IMR-90 (cell line): ENCODE measurements around the gene SH3BP2. TPM values are rescaled to one million over a fixed set of nuclear protein-coding genes. Genes with fewer than 3 reads are reported as not detected.

ENCODE experiments used
- ATAC-seq: fragments of 200-7000 bp; cut with Tn5 transposase; 2 replicates; pipeline ENCODE4 v1.9.1; 2020; ENCODE audit warnings: low read depth, mild to moderate bottlenecking, moderate library complexity
- BruUV-seq: library from RNA; stranded (reverse); fragments of 400-500 nt; replicated peaks from 2 replicates; lab custom pipeline; 2021; lab: Mats Ljungman, UMichigan
- CTCF ChIA-PET: fragments of 300-600 bp; formaldehyde crosslinking; extraction: SDS; loops from one replicate; lab custom pipeline; 2021; ENCODE audit warnings: antibody characterized with exemption; lab: Yijun Ruan, JAX
- POLR2A ChIA-PET: fragments of 300-600 bp; sonication (Branson Sonifier 250); formaldehyde crosslinking; loops from one replicate; lab custom pipeline; 2022; ENCODE audit warnings: antibody characterized with exemption; ENCODE audit not compliant: unreplicated experiment; lab: Charles Lee
- DNase-seq: peaks from one replicate; pipeline ENCODE4 v3.0.0; 2013
- H2AFZ ChIP-seq: replicated peaks from 2 replicates; pipeline ENCODE3; 2013; ENCODE audit warnings: low read length, mild to moderate bottlenecking; ENCODE audit not compliant: poor library complexity
- H2AK5ac ChIP-seq: 2 replicates; pipeline ENCODE4 v1.6.1; 2013; ENCODE audit warnings: low read depth, low read length, inconsistent platforms
- H2AK9ac ChIP-seq: replicated peaks from 2 replicates; pipeline ENCODE3; 2013; ENCODE audit warnings: mild to moderate bottlenecking, low read depth, low read length, moderate library complexity; ENCODE audit not compliant: poor library complexity
- H2BK120ac ChIP-seq: 2 replicates; pipeline ENCODE4 v1.6.1; 2013; ENCODE audit warnings: low read depth, low read length, inconsistent platforms
- H2BK15ac ChIP-seq: 3 replicates; pipeline ENCODE4 v1.6.1; 2013; ENCODE audit warnings: low read depth, low read length, inconsistent platforms
- H2BK20ac ChIP-seq: 2 replicates; pipeline ENCODE4 v1.6.1; 2013; ENCODE audit warnings: low read depth, mild to moderate bottlenecking, inconsistent platforms, low read length, moderate library complexity
- H2BK5ac ChIP-seq: 2 replicates; pipeline ENCODE4 v1.6.1; 2013; ENCODE audit warnings: mild to moderate bottlenecking, low read depth, low read length, inconsistent platforms; ENCODE audit not compliant: poor library complexity, severe bottlenecking
- H3K14ac ChIP-seq: replicated peaks from 2 replicates; pipeline ENCODE4 v1.6.1; 2013; ENCODE audit warnings: low read depth, low read length, inconsistent platforms
- H3K18ac ChIP-seq: 2 replicates; pipeline ENCODE4 v1.6.1; 2013; ENCODE audit warnings: low read depth, low read length, control low read depth
- H3K23ac ChIP-seq: 2 replicates; pipeline ENCODE4 v1.6.1; 2013; ENCODE audit warnings: low read depth, low read length, inconsistent platforms
- H3K27ac ChIP-seq: 2 replicates; pipeline ENCODE4 v1.5.1; 2013; ENCODE audit warnings: mild to moderate bottlenecking, control low read depth, low read length; ENCODE audit not compliant: insufficient read depth
- H3K27me3 ChIP-seq: 2 replicates; pipeline ENCODE4 v1.6.1; 2013; ENCODE audit warnings: low read length; ENCODE audit not compliant: control insufficient read depth, insufficient read depth
- H3K36me3 ChIP-seq: 2 replicates; pipeline ENCODE4 v1.6.1; 2013; ENCODE audit warnings: low read length, mixed read lengths; ENCODE audit not compliant: control insufficient read depth, insufficient read depth
- H3K4ac ChIP-seq: 2 replicates; pipeline ENCODE4 v1.6.1; 2013; ENCODE audit warnings: low read depth, low read length, inconsistent platforms
- H3K4me1 ChIP-seq: 2 replicates; pipeline ENCODE4 v1.6.1; 2013; ENCODE audit warnings: low read length, mixed read lengths; ENCODE audit not compliant: control insufficient read depth, insufficient read depth
- H3K4me2 ChIP-seq: 2 replicates; pipeline ENCODE4 v1.6.1; 2013; ENCODE audit warnings: low read depth, mild to moderate bottlenecking, control low read depth, low read length, moderate library complexity
- H3K4me3 ChIP-seq: 2 replicates; pipeline ENCODE4 v1.5.1; 2013; ENCODE audit warnings: low read depth, mild to moderate bottlenecking, control low read depth, low read length, moderate library complexity; ENCODE audit not compliant: insufficient read depth
- H3K56ac ChIP-seq: 2 replicates; pipeline ENCODE4 v1.6.1; 2013; ENCODE audit warnings: low read length, inconsistent platforms; ENCODE audit not compliant: insufficient read depth; ENCODE audit errors: extremely low read depth
- H3K79me1 ChIP-seq, 2 experiments: 2 replicates each; pipeline ENCODE4 v1.6.1; 2013; ENCODE audit warnings: low read length in 2 of 2, inconsistent platforms in 1 of 2, low read depth in 1 of 2
- H3K9ac ChIP-seq: 2 replicates; pipeline ENCODE4 v1.6.1; 2013; ENCODE audit warnings: low read depth, low read length, control low read depth
- H3K9me1 ChIP-seq: 2 replicates; pipeline ENCODE4 v1.6.1; 2013; ENCODE audit warnings: low read length, inconsistent platforms; ENCODE audit not compliant: insufficient read depth
- H3K9me3 ChIP-seq: 2 replicates; pipeline ENCODE4 v1.6.1; 2013; ENCODE audit warnings: low read length; ENCODE audit not compliant: control insufficient read depth, insufficient read depth
- H4K20me1 ChIP-seq: 2 replicates; pipeline ENCODE4 v1.6.1; 2013; ENCODE audit warnings: low read length, inconsistent platforms; ENCODE audit not compliant: insufficient read depth
- H4K5ac ChIP-seq: 2 replicates; pipeline ENCODE4 v1.6.1; 2013; ENCODE audit warnings: mild to moderate bottlenecking, low read depth, low read length, control low read depth
- H4K8ac ChIP-seq, 2 experiments: 2 replicates each; pipeline ENCODE4 v1.6.1; 2013; ENCODE audit warnings: low read depth in 2 of 2, low read length in 2 of 2, control low read depth in 1 of 2, inconsistent platforms in 1 of 2
- H4K91ac ChIP-seq: 2 replicates; pipeline ENCODE4 v1.6.1; 2013; ENCODE audit warnings: low read depth, low read length, inconsistent platforms; ENCODE audit not compliant: insufficient read depth
- BHLHE40 ChIP-seq: fragments of 150-350 bp; IDR thresholded peaks from 2 replicates; pipeline ENCODE4 v1.6.1; 2016; ENCODE audit warnings: mild to moderate bottlenecking, low read depth, low read length
- CTCF ChIP-seq: conservative IDR thresholded peaks from 2 replicates; pipeline ENCODE4 v1.5.1; 2012; ENCODE audit warnings: mild to moderate bottlenecking, low read depth, low read length, improper control_type of control experiment
- FOS ChIP-seq: fragments of 150-350 bp; IDR thresholded peaks from 2 replicates; pipeline ENCODE4 v1.6.1; 2016; ENCODE audit warnings: low read depth, low read length
- NFE2L2 ChIP-seq: fragments of 150-350 bp; IDR thresholded peaks from 2 replicates; pipeline ENCODE4 v1.6.1; 2016; ENCODE audit warnings: low read depth, mild to moderate bottlenecking, low read length
- RCOR1 ChIP-seq: IDR thresholded peaks from 2 replicates; pipeline ENCODE4 v1.6.1; 2012; ENCODE audit warnings: mild to moderate bottlenecking, low read length, improper control_type of control experiment; ENCODE audit not compliant: insufficient replicate concordance
- RFX5 ChIP-seq: IDR thresholded peaks from 2 replicates; pipeline ENCODE4 v1.8.0; 2012; ENCODE audit warnings: low read depth, mild to moderate bottlenecking, low read length, moderate library complexity
- SMC3 ChIP-seq: fragments of 150-350 bp; IDR thresholded peaks from 2 replicates; pipeline ENCODE4 v1.6.1; 2016; ENCODE audit warnings: low read depth, mild to moderate bottlenecking, antibody characterized with exemption, low read length, moderate library complexity
- WGBS, 2 experiments: methylation state at CpG; one replicate each; pipeline versions ENCODE4 v1.1.5 to v1.1.7; 2013; ENCODE audit warnings: missing lambda C conversion rate in 2 of 2; ENCODE audit not compliant: insufficient read length in 1 of 2; ENCODE audit errors: extremely low coverage in 2 of 2; 5-methylcytosine and 5-hydroxymethylcytosine counted together
- dilution Hi-C: fragments of 300-500 bp; cut with HindIII; formaldehyde crosslinking; loops from one replicate; pipeline ENCODE4 v1.14.3; 2018; ENCODE audit warnings: low sequenced_read_pairs; ENCODE audit not compliant: unreplicated experiment
- in situ Hi-C: fragments of 300-500 bp; cut with MboI; formaldehyde crosslinking; loops from 3 replicates; pipeline ENCODE4 v1.14.3; 2019; ENCODE audit warnings: low sequenced_read_pairs, inconsistent platforms, mixed read lengths
- intact Hi-C: fragments of 100-400 bp; cut with micrococcal nuclease; formaldehyde crosslinking; loops from 2 replicates; pipeline ENCODE4 v1.10.0; 2022
- polyA plus RNA-seq, 3 experiments: library from polyadenylated mRNA; depleted of rRNA; stranded (reverse); fragments of >200 nt; gene quantifications; 2 replicates each; pipeline ENCODE4 v1.2.3, GENCODE V29; 2012; ENCODE audit warnings: low replicate concordance in 1 of 3
- total RNA-seq: library from RNA; depleted of rRNA; stranded (reverse); fragments of >200 nt; gene quantifications from 2 replicates; pipeline ENCODE4 v1.2.3, GENCODE V29; 2012
- TF ChIP-seq, protein P1 (sequence below): fragments of 150-350 bp; IDR thresholded peaks from 2 replicates; pipeline ENCODE4 v1.6.1; 2017; ENCODE audit warnings: mild to moderate bottlenecking, antibody characterized with exemption, low read length, low read depth

The SH3BP2 gene
- total and polyA plus RNA-seq, 2 of the 4 experiments (the other 2 are of a cell fraction), result 9.0 to 37.2 TPM

GRCh38 chr4:2795893-2796848 is 3.3 kb downstream of the SH3BP2 start (continued):
- TF ChIP-seq FOS, result no peak

GRCh38 chr4:2796849-2797544 is 4.1 kb downstream of the SH3BP2 start:
- ChIA-PET CTCF (interaction anchor here (0.6 kb wide), 1 partner anchor 503 kb away, joined by 3 read pairs; no protein-coding TSS in a partner anchor), POLR2A (no interaction called here)
- H3K9me3 ChIP-seq, result no peaks in the 10 kb centered on the region
- H4K5ac ChIP-seq, result peak overlapping the region; percentile 41; the same call in 1 of the 2 replicates
- H2BK20ac ChIP-seq, result peak overlapping the region; percentile 6; the same call in 1 of the 2 replicates
- no peaks in the 10 kb centered on the region; the same call in 1 of the 2 replicates for H4K20me1 ChIP-seq
- peak overlapping the region; percentile 22 for H2BK120ac ChIP-seq
- H4K91ac ChIP-seq, result peak overlapping the region; percentile 71; the same call in 1 of the 2 replicates
- peak overlapping the region; percentile 42; the same call in 1 of the 2 replicates for H3K23ac ChIP-seq
- H3K27ac ChIP-seq, result peak overlapping the region; percentile 5
- peak overlapping the region; percentile 73 for H2AFZ ChIP-seq
- H3K4me1 ChIP-seq, result peaks cover 60% of the 10 kb centered on the region
- ATAC-seq (no peak), DNase-seq (no peak)
- H3K4me2 ChIP-seq, result no peak overlapping the region; the same call in 1 of the 2 replicates
- peak overlapping the region; percentile 50 for H2BK5ac ChIP-seq
- no peak overlapping the region for H3K9ac ChIP-seq
- peak overlapping the region; percentile 97 for H2AK9ac ChIP-seq
- H2AK5ac ChIP-seq, result peak overlapping the region; percentile 99
- H3K56ac ChIP-seq, result no peak overlapping the region
- intact Hi-C loops, result no loop called here
- peak overlapping the region; percentile 19 to 75; a peak in 1 of 4 replicates for H4K8ac ChIP-seq
- in situ Hi-C loops, result no loop called here
- peaks cover 16% of the 10 kb centered on the region for H3K9me1 ChIP-seq
- TF ChIP-seq RFX5, result no peak
- no peak for TF ChIP-seq SMC3
- no peak for TF ChIP-seq RCOR1
- TF ChIP-seq, protein P1, sequence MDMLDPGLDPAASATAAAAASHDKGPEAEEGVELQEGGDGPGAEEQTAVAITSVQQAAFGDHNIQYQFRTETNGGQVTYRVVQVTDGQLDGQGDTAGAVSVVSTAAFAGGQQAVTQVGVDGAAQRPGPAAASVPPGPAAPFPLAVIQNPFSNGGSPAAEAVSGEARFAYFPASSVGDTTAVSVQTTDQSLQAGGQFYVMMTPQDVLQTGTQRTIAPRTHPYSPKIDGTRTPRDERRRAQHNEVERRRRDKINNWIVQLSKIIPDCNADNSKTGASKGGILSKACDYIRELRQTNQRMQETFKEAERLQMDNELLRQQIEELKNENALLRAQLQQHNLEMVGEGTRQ, result no peak
- no peak for TF ChIP-seq BHLHE40
- no peak for TF ChIP-seq CTCF
- TF ChIP-seq NFE2L2, result no peak
- peak overlapping the region; percentile 52 for H3K14ac ChIP-seq
- no TSS peak for BruUV-seq
- H2BK15ac ChIP-seq, result no peak overlapping the region
- H3K36me3 ChIP-seq, result no peaks in the 10 kb centered on the region
- peak overlapping the region; percentile 39; the same call in 1 of the 2 replicates for H3K18ac ChIP-seq
- H3K79me1 ChIP-seq, result peaks cover 12 to 79% of the 10 kb centered on the region in 2 experiments; a peak in 3 of 4 replicates
- dilution Hi-C loops, result no loop called here
- H3K27me3 ChIP-seq, result no peaks in the 10 kb centered on the region
- no peak overlapping the region for H3K4me3 ChIP-seq
- 93% methylated on average over 5 of the region's 13 CpGs; no CpG with 5 or more reads in 1 of the 2 experiments for WGBS, 2 experiments
- H3K4ac ChIP-seq, result peak overlapping the region; percentile 69
